OCI-LY7 (cell line): ENCODE data around the gene MMADHC.

Experiments
- EZH2phosphoT487 ChIP-seq: fragments of 200-600 bp; sonication (generic); IDR thresholded peaks from 2 replicates; pipeline ENCODE4 v1.6.1; 2018; ENCODE audit warnings: low read depth, borderline replicate concordance, mild to moderate bottlenecking, mixed run types, antibody characterized with exemption, low read length, moderate library complexity, mixed read lengths
- TF ChIP-seq, protein P1 (sequence below): fragments of 200-600 bp; sonication (generic); conservative IDR thresholded peaks from 2 replicates; pipeline ENCODE4 v1.5.1; 2014; ENCODE audit warnings: mild to moderate bottlenecking, antibody characterized with exemption, low read length, moderate library complexity, mixed read lengths

DNA sequence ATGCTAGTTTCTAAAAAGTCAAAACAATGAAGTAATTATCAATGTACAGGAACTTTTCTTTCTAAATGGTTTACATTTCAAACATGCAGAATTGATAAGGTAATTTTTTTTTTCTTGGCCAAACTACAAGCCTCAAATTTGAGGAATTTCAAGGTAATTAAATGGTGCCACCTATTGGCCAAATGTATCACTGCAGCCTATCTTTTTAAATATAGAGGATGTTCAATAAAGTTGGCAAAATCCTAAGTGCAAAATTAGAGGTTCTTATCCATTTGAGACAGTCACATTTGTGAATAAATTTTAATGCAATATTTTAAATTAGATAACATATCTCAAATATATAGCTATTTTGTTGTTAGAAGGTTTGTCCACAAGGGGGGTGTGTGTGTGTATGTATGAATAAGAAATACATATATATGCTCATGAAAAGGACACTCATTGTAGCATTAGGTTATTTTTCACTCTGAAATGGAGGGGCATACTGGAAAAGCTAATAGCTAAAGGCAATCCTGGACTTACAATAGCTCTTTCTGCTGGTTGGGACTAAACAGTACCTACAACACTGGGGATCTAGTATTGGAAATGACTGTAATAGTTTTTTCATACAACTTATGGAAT, 26.2 kb downstream of the MMADHC start:
- TF ChIP-seq, protein P1, sequence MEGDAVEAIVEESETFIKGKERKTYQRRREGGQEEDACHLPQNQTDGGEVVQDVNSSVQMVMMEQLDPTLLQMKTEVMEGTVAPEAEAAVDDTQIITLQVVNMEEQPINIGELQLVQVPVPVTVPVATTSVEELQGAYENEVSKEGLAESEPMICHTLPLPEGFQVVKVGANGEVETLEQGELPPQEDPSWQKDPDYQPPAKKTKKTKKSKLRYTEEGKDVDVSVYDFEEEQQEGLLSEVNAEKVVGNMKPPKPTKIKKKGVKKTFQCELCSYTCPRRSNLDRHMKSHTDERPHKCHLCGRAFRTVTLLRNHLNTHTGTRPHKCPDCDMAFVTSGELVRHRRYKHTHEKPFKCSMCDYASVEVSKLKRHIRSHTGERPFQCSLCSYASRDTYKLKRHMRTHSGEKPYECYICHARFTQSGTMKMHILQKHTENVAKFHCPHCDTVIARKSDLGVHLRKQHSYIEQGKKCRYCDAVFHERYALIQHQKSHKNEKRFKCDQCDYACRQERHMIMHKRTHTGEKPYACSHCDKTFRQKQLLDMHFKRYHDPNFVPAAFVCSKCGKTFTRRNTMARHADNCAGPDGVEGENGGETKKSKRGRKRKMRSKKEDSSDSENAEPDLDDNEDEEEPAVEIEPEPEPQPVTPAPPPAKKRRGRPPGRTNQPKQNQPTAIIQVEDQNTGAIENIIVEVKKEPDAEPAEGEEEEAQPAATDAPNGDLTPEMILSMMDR: peak; percentile 99
- TF ChIP-seq EZH2phosphoT487: no peak
